WTC11 (cell line): ENCODE results near the gene ATP11A. TPM values are rescaled to one million over a fixed set of nuclear protein-coding genes. Genes with fewer than 3 reads are reported as not detected.
A peak's percentile ranks its signal among the peaks of the same experiment; 100 is the strongest.

ENCODE experiments used
- ATAC-seq: fragments of 200-7000 bp; cut with Tn5 transposase; 2 replicates; pipeline ENCODE4 v1.10.0; 2021; ENCODE audit warnings: mild to moderate bottlenecking, moderate library complexity
- CTCF ChIA-PET: fragments of 300-600 bp; sonication (Branson Sonifier 250); formaldehyde crosslinking; loops from one replicate; lab custom pipeline; 2021; ENCODE audit warnings: antibody characterized with exemption; lab: Charles Lee
- POLR2A ChIA-PET: fragments of 350-600 bp; sonication (Branson Sonifier 250); formaldehyde crosslinking; loops from one replicate; lab custom pipeline; 2021; ENCODE audit warnings: antibody characterized with exemption; lab: Charles Lee
- DNase-seq: peaks from one replicate; pipeline ENCODE4 v3.0.0; 2021; ENCODE audit warnings: low spot score
- H3K27ac Mint-ChIP-seq: 2 replicates; pipeline ENCODE4 v1.8.0; 2021; ENCODE audit warnings: mixed read lengths
- H3K27me3 Mint-ChIP-seq: 2 replicates; pipeline ENCODE4 v1.8.0; 2021; ENCODE audit warnings: low read depth, mild to moderate bottlenecking, moderate library complexity, mixed read lengths
- H3K36me3 Mint-ChIP-seq: 2 replicates; pipeline ENCODE4 v1.8.0; 2021; ENCODE audit warnings: mixed read lengths
- H3K4me1 Mint-ChIP-seq: 2 replicates; pipeline ENCODE4 v1.8.0; 2022; ENCODE audit warnings: mixed read lengths
- H3K4me3 Mint-ChIP-seq: 2 replicates; pipeline ENCODE4 v1.8.0; 2021; ENCODE audit warnings: mild to moderate bottlenecking, moderate library complexity, mixed read lengths
- H3K9me3 Mint-ChIP-seq: 2 replicates; pipeline ENCODE4 v1.8.0; 2021; ENCODE audit warnings: mixed read lengths
- FOXP1 ChIP-seq: sonication (generic); formaldehyde crosslinking; IDR thresholded peaks from 2 replicates; pipeline ENCODE4 v1.8.0; 2022; ENCODE audit warnings: missing genetic modification reagents, mild to moderate bottlenecking, moderate library complexity, borderline replicate concordance
- HMGA2 ChIP-seq: fragments of 250-450 bp; sonication (Bioruptor Pico); IDR thresholded peaks from 2 replicates; pipeline ENCODE4 v1.4.0; 2021; ENCODE audit warnings: mild to moderate bottlenecking, moderate library complexity
- IRF2 ChIP-seq: sonication (generic); formaldehyde crosslinking; IDR thresholded peaks from 2 replicates; pipeline ENCODE4 v1.8.0; 2022; ENCODE audit warnings: low read depth, missing genetic modification reagents, borderline replicate concordance
- MYBL2 ChIP-seq: sonication (generic); formaldehyde crosslinking; IDR thresholded peaks from 2 replicates; pipeline ENCODE4 v1.8.1; 2023; ENCODE audit warnings: mild to moderate bottlenecking, moderate library complexity, missing genetic modification reagents
- NR2C2 ChIP-seq: sonication (generic); formaldehyde crosslinking; IDR thresholded peaks from 2 replicates; pipeline ENCODE4 v1.8.0; 2022; ENCODE audit warnings: mild to moderate bottlenecking, missing genetic modification reagents
- SOX15 ChIP-seq: fragments of 250-450 bp; sonication (Bioruptor Pico); IDR thresholded peaks from 2 replicates; pipeline ENCODE4 v1.9.0; 2021; ENCODE audit warnings: mild to moderate bottlenecking
- SP1 ChIP-seq: sonication (generic); formaldehyde crosslinking; conservative IDR thresholded peaks from 2 replicates; pipeline ENCODE4 v1.8.1; 2022; ENCODE audit warnings: missing genetic modification reagents
- TCF7 ChIP-seq: sonication (generic); formaldehyde crosslinking; IDR thresholded peaks from 2 replicates; pipeline ENCODE4 v1.8.0; 2022; ENCODE audit warnings: mild to moderate bottlenecking, low read depth, missing genetic modification reagents, moderate library complexity
- TEAD1 ChIP-seq: sonication (generic); formaldehyde crosslinking; IDR thresholded peaks from 2 replicates; pipeline ENCODE4 v1.8.0; 2022; ENCODE audit warnings: mild to moderate bottlenecking, missing genetic modification reagents
- ZBTB21 ChIP-seq: sonication (generic); formaldehyde crosslinking; IDR thresholded peaks from 2 replicates; pipeline ENCODE4 v1.8.1; 2023; ENCODE audit warnings: mild to moderate bottlenecking, missing genetic modification reagents, borderline replicate concordance
- ZNF317 ChIP-seq: sonication (generic); formaldehyde crosslinking; IDR thresholded peaks from 2 replicates; pipeline ENCODE4 v1.8.1; 2023; ENCODE audit warnings: low read depth, mild to moderate bottlenecking, moderate library complexity, missing genetic modification reagents, borderline replicate concordance
- total RNA-seq: library from RNA; stranded (reverse); gene quantifications from 3 replicates; pipeline ENCODE4 v1.2.3, GENCODE V29; 2021
- TF ChIP-seq, protein P1 (sequence below): fragments of 250-450 bp; sonication (Bioruptor Pico); IDR thresholded peaks from 2 replicates; pipeline ENCODE4 v1.8.0; 2021; ENCODE audit warnings: mild to moderate bottlenecking
- TF ChIP-seq, protein P2 (sequence below): sonication (generic); formaldehyde crosslinking; IDR thresholded peaks from 2 replicates; pipeline ENCODE4 v1.8.1; 2023; ENCODE audit warnings: mild to moderate bottlenecking, missing genetic modification reagents, moderate library complexity
- TF ChIP-seq, protein P3 (sequence below): sonication (generic); formaldehyde crosslinking; IDR thresholded peaks from 2 replicates; pipeline ENCODE4 v1.8.0; 2022; ENCODE audit warnings: mild to moderate bottlenecking, missing genetic modification reagents
- TF ChIP-seq, protein P4 (sequence below): sonication (generic); formaldehyde crosslinking; IDR thresholded peaks from 2 replicates; pipeline ENCODE4 v1.8.1; 2023; ENCODE audit warnings: mild to moderate bottlenecking, missing genetic modification reagents, moderate library complexity
- TF ChIP-seq, protein P5 (sequence below): sonication (generic); formaldehyde crosslinking; IDR thresholded peaks from 2 replicates; pipeline ENCODE4 v1.8.1; 2023; ENCODE audit warnings: mild to moderate bottlenecking, missing genetic modification reagents
- TF ChIP-seq, protein P6 (sequence below): sonication (generic); formaldehyde crosslinking; IDR thresholded peaks from 2 replicates; pipeline ENCODE4 v1.8.0; 2022; ENCODE audit warnings: mild to moderate bottlenecking, missing genetic modification reagents

Gene ATP11A
- total RNA-seq, 1 experiment from 2014 or later: 100 TPM

DNA sequence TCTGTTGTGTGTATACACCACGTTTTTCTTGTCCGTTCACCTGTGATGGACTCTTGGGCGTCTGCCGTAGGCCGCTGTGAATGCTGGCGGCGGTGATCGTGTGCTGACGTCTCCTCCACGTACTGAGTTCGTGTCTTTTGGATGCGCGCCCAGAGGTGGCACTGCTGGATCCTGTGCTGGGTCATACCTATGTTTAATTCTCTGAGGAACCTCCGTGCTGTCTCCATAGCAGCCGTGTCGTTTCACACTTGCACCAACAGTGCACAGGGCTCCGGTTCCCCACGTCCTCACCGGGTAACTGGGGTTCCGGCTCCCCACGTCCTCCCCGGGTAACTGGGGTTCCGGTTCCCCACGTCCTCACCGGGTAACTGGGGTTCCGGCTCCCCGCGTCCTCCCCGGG, 56.2 kb downstream of the ATP11A start:
- TF ChIP-seq SOX15 (no peak), IRF2 (CRISPR knock-in tag) (no peak), ZBTB21 (CRISPR knock-in tag) (no peak), FOXP1 (CRISPR knock-in tag) (no peak), MYBL2 (no peak), NR2C2 (CRISPR knock-in tag) (no peak), TEAD1 (CRISPR knock-in tag) (no peak)
- TF ChIP-seq, protein P1, sequence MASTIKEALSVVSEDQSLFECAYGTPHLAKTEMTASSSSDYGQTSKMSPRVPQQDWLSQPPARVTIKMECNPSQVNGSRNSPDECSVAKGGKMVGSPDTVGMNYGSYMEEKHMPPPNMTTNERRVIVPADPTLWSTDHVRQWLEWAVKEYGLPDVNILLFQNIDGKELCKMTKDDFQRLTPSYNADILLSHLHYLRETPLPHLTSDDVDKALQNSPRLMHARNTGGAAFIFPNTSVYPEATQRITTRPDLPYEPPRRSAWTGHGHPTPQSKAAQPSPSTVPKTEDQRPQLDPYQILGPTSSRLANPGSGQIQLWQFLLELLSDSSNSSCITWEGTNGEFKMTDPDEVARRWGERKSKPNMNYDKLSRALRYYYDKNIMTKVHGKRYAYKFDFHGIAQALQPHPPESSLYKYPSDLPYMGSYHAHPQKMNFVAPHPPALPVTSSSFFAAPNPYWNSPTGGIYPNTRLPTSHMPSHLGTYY: no peak
- TF ChIP-seq, protein P2, sequence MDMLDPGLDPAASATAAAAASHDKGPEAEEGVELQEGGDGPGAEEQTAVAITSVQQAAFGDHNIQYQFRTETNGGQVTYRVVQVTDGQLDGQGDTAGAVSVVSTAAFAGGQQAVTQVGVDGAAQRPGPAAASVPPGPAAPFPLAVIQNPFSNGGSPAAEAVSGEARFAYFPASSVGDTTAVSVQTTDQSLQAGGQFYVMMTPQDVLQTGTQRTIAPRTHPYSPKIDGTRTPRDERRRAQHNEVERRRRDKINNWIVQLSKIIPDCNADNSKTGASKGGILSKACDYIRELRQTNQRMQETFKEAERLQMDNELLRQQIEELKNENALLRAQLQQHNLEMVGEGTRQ (CRISPR knock-in tag): no peak
- TF ChIP-seq, protein P3, sequence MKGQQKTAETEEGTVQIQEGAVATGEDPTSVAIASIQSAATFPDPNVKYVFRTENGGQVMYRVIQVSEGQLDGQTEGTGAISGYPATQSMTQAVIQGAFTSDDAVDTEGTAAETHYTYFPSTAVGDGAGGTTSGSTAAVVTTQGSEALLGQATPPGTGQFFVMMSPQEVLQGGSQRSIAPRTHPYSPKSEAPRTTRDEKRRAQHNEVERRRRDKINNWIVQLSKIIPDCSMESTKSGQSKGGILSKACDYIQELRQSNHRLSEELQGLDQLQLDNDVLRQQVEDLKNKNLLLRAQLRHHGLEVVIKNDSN (CRISPR knock-in tag): no peak
- TF ChIP-seq, protein P4, sequence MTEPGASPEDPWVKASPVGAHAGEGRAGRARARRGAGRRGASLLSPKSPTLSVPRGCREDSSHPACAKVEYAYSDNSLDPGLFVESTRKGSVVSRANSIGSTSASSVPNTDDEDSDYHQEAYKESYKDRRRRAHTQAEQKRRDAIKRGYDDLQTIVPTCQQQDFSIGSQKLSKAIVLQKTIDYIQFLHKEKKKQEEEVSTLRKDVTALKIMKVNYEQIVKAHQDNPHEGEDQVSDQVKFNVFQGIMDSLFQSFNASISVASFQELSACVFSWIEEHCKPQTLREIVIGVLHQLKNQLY (CRISPR knock-in tag): no peak
- TF ChIP-seq, protein P5, sequence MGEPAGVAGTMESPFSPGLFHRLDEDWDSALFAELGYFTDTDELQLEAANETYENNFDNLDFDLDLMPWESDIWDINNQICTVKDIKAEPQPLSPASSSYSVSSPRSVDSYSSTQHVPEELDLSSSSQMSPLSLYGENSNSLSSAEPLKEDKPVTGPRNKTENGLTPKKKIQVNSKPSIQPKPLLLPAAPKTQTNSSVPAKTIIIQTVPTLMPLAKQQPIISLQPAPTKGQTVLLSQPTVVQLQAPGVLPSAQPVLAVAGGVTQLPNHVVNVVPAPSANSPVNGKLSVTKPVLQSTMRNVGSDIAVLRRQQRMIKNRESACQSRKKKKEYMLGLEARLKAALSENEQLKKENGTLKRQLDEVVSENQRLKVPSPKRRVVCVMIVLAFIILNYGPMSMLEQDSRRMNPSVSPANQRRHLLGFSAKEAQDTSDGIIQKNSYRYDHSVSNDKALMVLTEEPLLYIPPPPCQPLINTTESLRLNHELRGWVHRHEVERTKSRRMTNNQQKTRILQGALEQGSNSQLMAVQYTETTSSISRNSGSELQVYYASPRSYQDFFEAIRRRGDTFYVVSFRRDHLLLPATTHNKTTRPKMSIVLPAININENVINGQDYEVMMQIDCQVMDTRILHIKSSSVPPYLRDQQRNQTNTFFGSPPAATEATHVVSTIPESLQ (CRISPR knock-in tag): no peak
- Mint-ChIP-seq H3K4me3 (no peak overlapping the region), H3K27ac (peak overlapping the region; percentile 75), H3K9me3 (no peaks in the 10 kb centered on the region), H3K36me3 (no peaks in the 10 kb centered on the region), H3K4me1 (peaks cover 58% of the 10 kb centered on the region), H3K27me3 (no peaks in the 10 kb centered on the region)
- ChIA-PET CTCF (interaction anchor here (0.6 kb wide), 1 partner anchor 257 kb away, joined by 3 read pairs; no protein-coding TSS in a partner anchor), POLR2A (no interaction called here)
- no peak for ATAC-seq
- DNase-seq: no peak

DNA sequence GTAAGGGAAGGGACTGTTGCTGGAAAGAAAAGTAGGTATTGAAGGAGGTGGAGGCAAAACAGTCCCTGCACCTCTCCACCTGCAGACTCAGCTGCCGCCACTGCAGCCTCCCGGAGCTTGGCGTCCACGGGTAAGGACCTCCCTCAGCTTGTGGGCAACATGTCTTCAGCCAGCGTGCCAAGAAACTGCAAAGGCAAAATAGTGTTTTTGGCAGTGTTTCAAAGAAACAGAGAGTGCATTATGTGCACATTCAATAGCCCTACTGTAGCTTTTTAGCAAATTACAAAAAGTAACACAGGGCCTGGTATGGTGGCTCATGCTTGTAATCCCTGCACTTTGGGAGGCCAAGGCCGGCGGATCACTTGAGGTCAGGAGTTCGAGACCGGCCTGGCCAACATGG, 57.4 kb downstream of the ATP11A start:
- ATAC-seq (no peak), DNase-seq (no peak)
- POLR2A ChIA-PET: no interaction called here
- peak overlapping the region; percentile 9; the same call in 1 of the 2 replicates for H3K27ac Mint-ChIP-seq
- TF ChIP-seq, protein P6, sequence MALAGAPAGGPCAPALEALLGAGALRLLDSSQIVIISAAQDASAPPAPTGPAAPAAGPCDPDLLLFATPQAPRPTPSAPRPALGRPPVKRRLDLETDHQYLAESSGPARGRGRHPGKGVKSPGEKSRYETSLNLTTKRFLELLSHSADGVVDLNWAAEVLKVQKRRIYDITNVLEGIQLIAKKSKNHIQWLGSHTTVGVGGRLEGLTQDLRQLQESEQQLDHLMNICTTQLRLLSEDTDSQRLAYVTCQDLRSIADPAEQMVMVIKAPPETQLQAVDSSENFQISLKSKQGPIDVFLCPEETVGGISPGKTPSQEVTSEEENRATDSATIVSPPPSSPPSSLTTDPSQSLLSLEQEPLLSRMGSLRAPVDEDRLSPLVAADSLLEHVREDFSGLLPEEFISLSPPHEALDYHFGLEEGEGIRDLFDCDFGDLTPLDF: no peak
- no peak for TF ChIP-seq ZNF317 (CRISPR knock-in tag)
- no peak for TF ChIP-seq TCF7
- TF ChIP-seq HMGA2 (CRISPR knock-in tag): no peak
- no peak for TF ChIP-seq SP1 (CRISPR knock-in tag)
- H3K4me1 Mint-ChIP-seq: peaks cover 54% of the 10 kb centered on the region
- no peaks in the 10 kb centered on the region for H3K27me3 Mint-ChIP-seq
- no peaks in the 10 kb centered on the region for H3K36me3 Mint-ChIP-seq
- H3K4me3 Mint-ChIP-seq: no peak overlapping the region
- CTCF ChIA-PET: interaction anchor here (1.2 kb wide), 1 partner anchor 106 kb away, joined by 3 read pairs; no protein-coding TSS in a partner anchor
- no peaks in the 10 kb centered on the region for H3K9me3 Mint-ChIP-seq
